Measurements from ENCODE around the gene SVIL. TPM values are rescaled to one million over a fixed set of nuclear protein-coding genes. Genes with fewer than 3 reads are reported as not detected.
"Not testable (repeated sequence)": the region's sequence is repeated elsewhere in the genome, so short reads cannot be mapped to it uniquely, and the experiment has no call there.

Gene SVIL
- total RNA-seq, 1 donor from 2014 or later = 58.5 TPM

DNA sequence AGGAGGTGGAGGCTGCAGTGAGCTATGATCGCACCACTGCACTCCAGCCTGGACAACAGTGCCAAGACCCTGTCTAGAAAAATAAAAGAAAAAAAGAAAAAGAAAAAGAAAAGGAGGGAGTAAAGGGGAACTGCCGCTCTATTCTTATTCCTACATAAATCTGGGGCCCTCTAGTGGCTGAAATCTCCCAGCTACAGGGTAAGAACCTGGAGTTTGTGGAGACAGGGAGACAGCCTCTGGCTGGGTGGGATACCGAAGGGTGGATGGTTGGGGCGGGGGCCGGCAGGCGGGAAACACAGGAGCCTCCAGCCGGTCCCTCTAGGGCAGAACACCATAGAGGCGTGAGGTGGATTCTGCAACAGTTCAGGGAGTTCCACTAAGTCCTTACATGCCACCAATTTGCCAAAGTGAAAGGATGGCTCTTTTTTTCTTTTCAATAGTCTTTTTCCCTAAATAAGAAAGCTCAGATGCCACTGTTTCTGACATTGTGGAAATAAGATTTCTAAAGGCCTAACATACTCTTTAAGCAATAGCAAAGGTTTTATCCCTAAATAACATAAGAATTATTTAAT, 117.3 kb downstream of the SVIL start:
- TF ChIP-seq, protein P1, sequence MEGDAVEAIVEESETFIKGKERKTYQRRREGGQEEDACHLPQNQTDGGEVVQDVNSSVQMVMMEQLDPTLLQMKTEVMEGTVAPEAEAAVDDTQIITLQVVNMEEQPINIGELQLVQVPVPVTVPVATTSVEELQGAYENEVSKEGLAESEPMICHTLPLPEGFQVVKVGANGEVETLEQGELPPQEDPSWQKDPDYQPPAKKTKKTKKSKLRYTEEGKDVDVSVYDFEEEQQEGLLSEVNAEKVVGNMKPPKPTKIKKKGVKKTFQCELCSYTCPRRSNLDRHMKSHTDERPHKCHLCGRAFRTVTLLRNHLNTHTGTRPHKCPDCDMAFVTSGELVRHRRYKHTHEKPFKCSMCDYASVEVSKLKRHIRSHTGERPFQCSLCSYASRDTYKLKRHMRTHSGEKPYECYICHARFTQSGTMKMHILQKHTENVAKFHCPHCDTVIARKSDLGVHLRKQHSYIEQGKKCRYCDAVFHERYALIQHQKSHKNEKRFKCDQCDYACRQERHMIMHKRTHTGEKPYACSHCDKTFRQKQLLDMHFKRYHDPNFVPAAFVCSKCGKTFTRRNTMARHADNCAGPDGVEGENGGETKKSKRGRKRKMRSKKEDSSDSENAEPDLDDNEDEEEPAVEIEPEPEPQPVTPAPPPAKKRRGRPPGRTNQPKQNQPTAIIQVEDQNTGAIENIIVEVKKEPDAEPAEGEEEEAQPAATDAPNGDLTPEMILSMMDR (conservative IDR thresholded peaks at IDR 0.05; ENCODE audit: low read depth, low read length) = peak; percentile 77
- H3K4me3 ChIP-seq (ENCODE audit: low read depth, low read length) = no peak overlapping the region
- DNase-seq (ENCODE audit: low read depth) = no peak

DNA sequence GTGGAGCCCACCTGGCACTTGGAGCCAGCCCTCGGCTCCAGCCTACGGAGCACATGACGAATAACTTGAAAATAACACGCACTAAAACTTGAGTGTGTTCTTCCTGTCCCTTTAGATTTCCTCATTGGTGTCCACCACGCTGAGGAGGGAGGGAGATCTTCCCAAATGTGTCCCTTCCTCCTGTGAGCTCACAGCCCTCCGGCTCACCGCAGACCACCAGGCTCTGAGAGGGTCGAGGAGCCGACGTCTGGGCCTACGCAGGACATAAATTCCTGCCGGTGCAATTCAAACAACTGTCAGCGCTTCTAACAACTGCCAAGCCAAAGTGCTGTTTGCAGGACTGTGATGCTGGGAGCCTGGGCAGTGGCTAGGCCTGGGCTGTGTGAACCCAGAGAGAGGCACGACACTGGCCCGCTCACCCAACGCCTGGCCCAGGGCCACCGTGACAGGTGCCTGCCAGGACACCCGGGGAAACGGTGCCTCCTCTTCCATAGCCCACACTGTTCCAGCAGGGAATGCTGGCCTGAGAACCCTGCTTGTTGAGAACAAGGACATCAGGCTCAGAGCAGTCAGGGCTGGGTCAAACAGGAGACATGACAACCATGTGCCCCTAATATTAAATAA, 118.3 kb downstream of the SVIL start:
- DNase-seq (ENCODE audit: low read depth) = not testable (repeated sequence)

DNA sequence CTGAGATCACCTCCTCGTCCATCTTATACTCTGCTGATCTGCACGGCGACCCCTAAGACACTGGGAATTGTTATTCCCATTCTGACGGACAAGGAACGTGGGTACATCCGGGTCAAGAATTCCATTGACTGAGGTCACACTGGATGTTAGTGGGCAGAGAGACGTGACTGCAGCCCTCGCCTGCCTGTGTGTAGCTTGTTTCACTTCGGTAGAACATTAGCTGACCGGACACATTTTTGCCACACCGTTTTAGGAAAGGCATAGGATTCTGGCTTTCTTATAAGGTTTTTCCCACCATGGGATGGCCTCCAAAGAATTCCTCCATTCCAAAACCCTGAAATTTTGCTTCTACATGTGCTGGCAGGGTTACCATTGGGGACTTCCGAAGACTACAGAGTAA, 118.9 kb downstream of the SVIL start:
- DNase-seq (ENCODE audit: low read depth); H3K4me3 ChIP-seq (ENCODE audit: low read depth, low read length): not testable (repeated sequence)

More for the DNA sequence above, 118.3 kb downstream of the SVIL start:
- not testable (repeated sequence) for H3K4me3 ChIP-seq (ENCODE audit: low read depth, low read length)

DNA sequence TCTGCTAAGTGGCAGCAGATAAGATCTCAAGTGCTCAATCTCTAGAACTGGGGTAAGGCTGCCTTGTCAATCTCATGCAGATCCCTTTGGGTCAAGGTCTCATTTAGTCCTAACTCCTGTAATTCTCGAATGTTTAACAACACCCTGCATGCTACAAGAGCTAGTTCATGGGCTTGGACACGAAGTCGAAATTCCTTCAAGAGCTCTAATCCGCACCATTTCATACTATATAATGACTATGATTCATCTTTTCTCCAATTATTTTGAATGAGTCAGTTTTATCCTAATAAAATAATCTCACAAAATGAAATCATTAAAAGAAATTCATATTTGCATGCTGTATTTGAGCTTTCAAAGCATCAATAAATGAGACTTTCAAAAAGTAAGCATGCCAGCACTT, 119.7 kb downstream of the SVIL start:
- not testable (repeated sequence) for DNase-seq (ENCODE audit: low read depth); H3K4me3 ChIP-seq (ENCODE audit: low read depth, low read length)

DNA sequence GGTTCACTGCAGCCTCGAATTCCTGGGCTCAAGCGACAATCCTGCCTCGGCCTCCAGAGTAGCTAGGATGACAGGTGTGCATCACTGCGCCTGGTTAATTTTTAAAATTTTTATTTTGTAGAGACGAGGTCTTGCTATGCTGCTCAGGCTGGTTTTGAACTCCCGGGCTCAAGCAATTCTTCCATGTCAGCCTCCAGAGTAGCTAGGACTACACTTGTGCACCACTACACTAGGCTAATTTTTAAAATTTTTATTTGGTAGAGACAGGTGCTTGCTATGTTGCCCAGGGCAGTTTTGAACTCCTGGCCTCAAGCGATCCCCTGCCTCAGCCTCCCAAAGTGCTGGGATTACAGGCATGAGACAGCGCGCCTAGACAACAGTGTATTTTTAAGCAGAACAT, 120.5 kb downstream of the SVIL start:
- H3K4me3 ChIP-seq (ENCODE audit: low read depth, low read length) = no peak overlapping the region
- TF ChIP-seq, protein P1 (conservative IDR thresholded peaks at IDR 0.05; ENCODE audit: low read depth, low read length) = no peak
- DNase-seq (ENCODE audit: low read depth) = no peak

DNA sequence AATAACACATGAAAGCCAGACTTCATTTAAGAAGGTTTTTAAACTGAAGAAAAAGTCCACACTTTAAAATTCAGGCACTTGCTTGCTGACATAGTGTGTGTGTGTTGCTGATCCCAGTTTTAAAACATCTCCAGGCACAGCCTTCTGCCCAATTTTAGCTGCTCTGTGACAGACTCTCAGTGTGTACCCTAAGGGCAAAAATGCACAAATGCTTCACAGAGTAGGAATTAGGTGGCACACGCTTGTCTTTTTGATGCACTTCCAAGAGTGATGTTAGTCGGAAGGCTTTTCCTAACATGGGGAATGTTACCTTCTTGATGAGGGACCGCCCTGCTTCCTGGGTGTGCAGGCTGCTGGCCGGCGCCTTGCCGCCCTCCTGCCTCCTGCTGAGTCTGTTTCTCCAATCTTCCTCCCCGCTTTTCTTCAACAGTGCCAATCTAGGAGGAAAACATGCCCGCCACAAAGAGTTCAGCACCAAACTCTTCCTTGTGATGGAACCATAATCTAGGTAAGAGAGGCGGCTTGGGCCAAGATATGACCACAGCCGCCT, 122.3 kb downstream of the SVIL start:
- no peak for DNase-seq (ENCODE audit: low read depth)

DNA sequence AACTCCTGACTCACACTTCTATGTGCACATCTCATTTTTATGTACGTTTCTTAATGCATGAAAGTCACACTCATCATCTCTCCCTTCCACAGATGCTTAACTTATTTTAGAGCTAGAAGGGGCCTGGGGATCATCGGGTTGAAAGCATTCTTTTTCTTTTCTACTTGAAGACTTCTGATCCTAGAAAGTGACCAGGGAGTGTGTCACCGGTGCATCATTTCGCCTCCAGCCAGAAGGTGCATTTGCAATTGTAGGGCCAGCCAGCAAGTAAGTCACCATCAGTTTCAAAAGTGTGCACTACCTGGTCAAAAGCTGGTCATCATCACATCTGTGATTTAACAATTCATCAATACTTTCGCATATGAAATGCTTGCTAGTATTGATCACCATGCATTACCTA, 123.0 kb downstream of the SVIL start:
- DNase-seq (ENCODE audit: low read depth); H3K4me3 ChIP-seq (ENCODE audit: low read depth, low read length): not testable (repeated sequence)

More for the DNA sequence above, 122.3 kb downstream of the SVIL start:
- no peak overlapping the region for H3K4me3 ChIP-seq (ENCODE audit: low read depth, low read length)
- TF ChIP-seq, protein P1 (conservative IDR thresholded peaks at IDR 0.05; ENCODE audit: low read depth, low read length) = no peak

DNA sequence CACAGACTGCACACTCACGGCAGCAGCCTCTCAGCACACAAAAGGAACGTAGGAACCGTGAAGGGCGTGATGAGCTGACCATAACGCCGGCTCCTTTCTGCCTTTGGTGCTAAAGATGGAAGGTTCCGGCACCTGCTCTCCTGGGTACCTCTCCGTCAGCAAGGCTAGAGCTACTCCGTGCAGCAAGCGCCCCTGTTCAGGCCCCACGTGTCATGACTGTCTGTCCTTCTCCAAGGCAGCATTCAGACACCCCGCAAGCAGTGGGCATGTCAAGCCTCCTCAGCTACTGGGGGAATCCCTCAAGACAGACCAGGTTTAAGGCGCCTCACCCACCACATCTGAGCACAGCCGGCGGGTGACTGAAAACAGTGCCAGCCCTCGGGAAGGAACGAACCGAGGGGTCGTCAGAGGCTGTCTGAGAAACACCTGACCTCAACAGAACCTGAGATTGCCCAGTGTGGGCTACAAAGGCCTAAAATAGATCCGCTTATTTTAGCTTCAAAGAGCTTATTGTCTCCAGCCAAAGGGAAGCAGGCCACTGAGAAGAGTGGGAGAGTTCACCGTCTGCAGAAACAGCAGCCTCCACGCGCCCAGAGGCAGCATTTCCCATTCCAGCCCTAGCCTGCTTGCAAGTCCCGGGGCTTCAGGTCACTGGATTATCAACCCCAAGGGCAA, 124.2 kb downstream of the SVIL start:
- DNase-seq (ENCODE audit: low read depth); H3K4me3 ChIP-seq (ENCODE audit: low read depth, low read length): not testable (repeated sequence)

DNA sequence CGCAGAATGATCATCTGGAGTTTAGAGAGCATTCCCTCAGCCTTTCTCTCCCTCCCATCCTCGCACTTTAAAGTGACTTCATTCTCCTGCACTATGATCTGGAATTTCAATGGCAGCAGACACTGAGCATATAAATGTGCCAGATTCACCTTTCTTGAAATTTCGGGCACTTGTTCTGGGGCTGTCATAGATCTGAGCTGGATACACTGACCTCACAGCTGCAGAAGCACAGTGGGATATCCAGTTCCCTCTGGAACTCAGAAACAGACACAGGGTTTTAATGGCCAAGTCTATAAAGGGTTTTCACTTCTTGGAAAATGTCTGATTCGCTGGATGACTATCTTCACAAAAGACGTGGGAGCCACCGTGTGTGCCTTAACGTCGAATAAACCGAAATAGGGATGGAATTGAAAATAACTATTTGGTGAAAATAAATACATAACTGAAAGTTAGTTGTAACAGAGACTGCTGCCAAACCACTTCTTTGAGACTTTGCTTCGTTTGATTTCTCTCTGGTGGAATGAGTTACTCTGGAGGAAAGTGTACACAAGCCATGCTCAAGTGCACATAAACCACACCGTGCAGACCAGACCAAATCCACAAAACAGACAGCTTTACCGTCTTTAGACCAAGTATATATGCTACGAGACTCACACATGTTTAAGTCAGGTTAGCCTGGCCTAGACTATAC, 126.1 kb downstream of the SVIL start:
- H3K4me3 ChIP-seq (ENCODE audit: low read depth, low read length) = no peak overlapping the region
- no peak for DNase-seq (ENCODE audit: low read depth)
- TF ChIP-seq, protein P1 (conservative IDR thresholded peaks at IDR 0.05; ENCODE audit: low read depth, low read length) = no peak

DNA sequence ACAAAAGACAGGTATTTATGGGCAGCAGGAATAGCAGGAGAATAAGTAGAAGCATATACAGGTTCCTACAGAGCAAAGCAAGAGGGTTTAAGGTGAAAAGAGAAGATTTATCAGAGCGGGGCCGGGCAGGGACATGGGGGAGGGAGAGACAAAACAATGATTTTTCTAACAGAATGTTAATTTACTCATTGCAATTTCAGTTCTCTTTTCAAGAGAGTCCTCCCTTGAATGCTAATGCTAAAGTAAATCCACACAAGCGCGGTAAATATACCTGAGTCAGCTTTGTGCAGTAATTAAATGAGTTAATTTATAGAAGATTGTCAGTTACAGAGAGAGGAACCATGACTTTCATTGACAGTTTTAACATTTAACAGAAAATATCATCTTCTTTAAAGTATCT, 127.0 kb downstream of the SVIL start:
- not testable (repeated sequence) for H3K4me3 ChIP-seq (ENCODE audit: low read depth, low read length); DNase-seq (ENCODE audit: low read depth)

DNA sequence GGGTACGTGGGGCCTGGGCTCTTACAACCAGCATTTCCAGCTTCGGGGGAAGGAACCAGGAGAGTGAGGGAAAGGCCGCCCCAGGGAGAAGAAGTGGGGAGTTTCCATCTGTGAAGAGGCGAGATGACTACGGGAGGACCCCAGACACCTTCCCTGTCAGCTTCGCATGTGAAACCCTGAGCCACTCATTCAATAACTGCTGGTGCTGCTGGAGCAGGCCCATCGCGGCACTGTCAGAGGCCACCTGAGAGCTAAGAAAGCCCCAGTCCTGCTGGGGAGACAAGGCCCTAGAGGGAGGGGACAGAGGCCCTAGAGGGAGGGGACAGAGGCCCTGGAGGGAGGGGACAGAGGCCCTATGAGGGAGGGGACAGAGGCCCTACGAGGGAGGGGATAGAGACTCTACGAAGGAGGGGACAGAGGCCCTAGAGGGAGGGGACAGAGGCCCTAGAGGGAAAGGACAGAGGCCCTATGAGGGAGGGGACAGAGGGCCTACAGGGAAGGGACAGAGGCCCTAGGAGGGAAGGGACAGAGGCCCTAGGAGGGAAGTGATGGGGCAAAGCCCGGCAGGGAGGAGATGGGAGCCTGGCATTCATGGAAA, 128.3 kb downstream of the SVIL start:
- H3K4me3 ChIP-seq (ENCODE audit: low read depth, low read length) = not testable (repeated sequence)

More for the DNA sequence above, 128.3 kb downstream of the SVIL start:
- not testable (repeated sequence) for DNase-seq (ENCODE audit: low read depth)

Data from epithelial cell of proximal tubule (primary cell).